ENCODE measurements around the gene METTL26. TPM values are rescaled to one million over a fixed set of nuclear protein-coding genes. Genes with fewer than 3 reads are reported as not detected.

METTL26 gene
- total RNA-seq, 1 donor from 2014 or later = 68.1 TPM

- H3K27ac Mint-ChIP-seq (ENCODE audit: unreplicated experiment) = no peak overlapping the region
- peaks cover 25% of the 10 kb centered on the region for H3K4me1 Mint-ChIP-seq (ENCODE audit: low read depth)
- DNase-seq (ENCODE audit: low spot score) = no peak
- TF ChIP-seq CTCF (IDR thresholded peaks at IDR 0.05) = no peak
- H3K9me3 Mint-ChIP-seq (ENCODE audit: low read depth) = no peaks in the 10 kb centered on the region
- no peaks in the 10 kb centered on the region for H3K27me3 Mint-ChIP-seq (ENCODE audit: low read depth)
- H3K36me3 Mint-ChIP-seq (ENCODE audit: low read depth) = peaks cover 6% of the 10 kb centered on the region
- H3K4me3 Mint-ChIP-seq (ENCODE audit: unreplicated experiment) = no peak overlapping the region
Measured at GRCh38 chr16:676913-677312, 40.8 kb upstream of the METTL26 start.

- no peaks in the 10 kb centered on the region for H3K27me3 Mint-ChIP-seq (ENCODE audit: low read depth)
- no peaks in the 10 kb centered on the region for H3K9me3 Mint-ChIP-seq (ENCODE audit: low read depth)
- H3K4me1 Mint-ChIP-seq (ENCODE audit: low read depth) = peaks cover 21% of the 10 kb centered on the region
- no peak for DNase-seq (ENCODE audit: low spot score)
- no peak overlapping the region for H3K4me3 Mint-ChIP-seq (ENCODE audit: unreplicated experiment)
- no peak for TF ChIP-seq CTCF (IDR thresholded peaks at IDR 0.05)
- H3K36me3 Mint-ChIP-seq (ENCODE audit: low read depth) = peaks cover 3% of the 10 kb centered on the region
- H3K27ac Mint-ChIP-seq (ENCODE audit: unreplicated experiment) = no peak overlapping the region
Measured at GRCh38 chr16:676565-676902, 40.4 kb upstream of the METTL26 start.

- Mint-ChIP-seq H3K36me3 (ENCODE audit: low read depth) (peaks cover 2% of the 10 kb centered on the region), H3K27me3 (ENCODE audit: low read depth) (no peaks in the 10 kb centered on the region)
Measured at GRCh38 chr16:675884-676564, 39.9 kb upstream of the METTL26 start.

GRCh38 chr16:674968-675883, 39.1 kb upstream of the METTL26 start, which contains the start of gene RHBDL1:
RHBDL1 (plus strand) TSS chr16:675671; CDS start chr16:675791, 120 bp downstream.
- H3K9me3 Mint-ChIP-seq (ENCODE audit: low read depth) = no peaks in the 10 kb centered on the region
- H3K4me1 Mint-ChIP-seq (ENCODE audit: low read depth) = peaks cover 14% of the 10 kb centered on the region
- no peak within 1 kb of the TSS for H3K27ac Mint-ChIP-seq (ENCODE audit: unreplicated experiment)
- H3K4me3 Mint-ChIP-seq (ENCODE audit: unreplicated experiment) = peak within 1 kb of the TSS; percentile 57
- TF ChIP-seq CTCF (IDR thresholded peaks at IDR 0.05) = no peak
- peaks cover 2% of the 10 kb centered on the region for H3K36me3 Mint-ChIP-seq (ENCODE audit: low read depth)
- no peak for DNase-seq (ENCODE audit: low spot score)
- H3K27me3 Mint-ChIP-seq (ENCODE audit: low read depth) = no peaks in the 10 kb centered on the region

More at GRCh38 chr16:675884-676564, 39.9 kb upstream of the METTL26 start:
- no peak for DNase-seq (ENCODE audit: low spot score)
- Mint-ChIP-seq H3K9me3 (ENCODE audit: low read depth) (no peaks in the 10 kb centered on the region), H3K4me1 (ENCODE audit: low read depth) (peaks cover 16% of the 10 kb centered on the region), H3K4me3 (ENCODE audit: unreplicated experiment) (no peak overlapping the region), H3K27ac (ENCODE audit: unreplicated experiment) (no peak overlapping the region)
- no peak for TF ChIP-seq CTCF (IDR thresholded peaks at IDR 0.05)

GRCh38 chr16:674214-674881, 38.2 kb upstream of the METTL26 start:
- no peaks in the 10 kb centered on the region for H3K27me3 Mint-ChIP-seq (ENCODE audit: low read depth)
- no peak overlapping the region for H3K4me3 Mint-ChIP-seq (ENCODE audit: unreplicated experiment)
- peak overlapping the region; percentile 57 for H3K27ac Mint-ChIP-seq (ENCODE audit: unreplicated experiment)
- peaks cover 12% of the 10 kb centered on the region for H3K4me1 Mint-ChIP-seq (ENCODE audit: low read depth)
- peaks cover 2% of the 10 kb centered on the region for H3K36me3 Mint-ChIP-seq (ENCODE audit: low read depth)
- DNase-seq (ENCODE audit: low spot score) = no peak
- TF ChIP-seq CTCF (IDR thresholded peaks at IDR 0.05) = no peak
- no peaks in the 10 kb centered on the region for H3K9me3 Mint-ChIP-seq (ENCODE audit: low read depth)

Data from chondrocyte (in vitro differentiated cells).